K562 (cell line): ENCODE results near the gene TIMM50. TPM values are rescaled to one million over a fixed set of nuclear protein-coding genes. Genes with fewer than 3 reads are reported as not detected.
A peak's percentile ranks its signal among the peaks of the same experiment; 100 is the strongest.

Experiments
- ATAC-seq: fragments of 200-7000 bp; cut with Tn5 transposase; 3 replicates; pipeline ENCODE4 v1.9.1; 2020; ENCODE audit warnings: moderate library complexity
- BruUV-seq: library from RNA; stranded (reverse); fragments of 400-500 nt; replicated peaks from 2 replicates; lab custom pipeline; 2021; lab: Mats Ljungman, UMichigan
- CTCF ChIA-PET: fragments of 300-600 bp; formaldehyde crosslinking; extraction: SDS; loops from one replicate; lab custom pipeline; 2021; ENCODE audit warnings: low intra/inter-chr PET ratio; lab: Yijun Ruan, JAX
- POLR2A ChIA-PET: fragments of 300-600, 350-650 bp; sonication (Branson Sonifier 250); formaldehyde crosslinking; extraction: SDS; loops from one replicate; lab custom pipeline; 2021; ENCODE audit warnings: antibody characterized with exemption, inconsistent platforms; lab: Yijun Ruan, JAX
- DNase-seq, 4 experiments: peaks; one replicate each; pipeline versions ENCODE4 v3.0.0 to v3.0.0-alpha.2; 2011 to 2018; ENCODE audit warnings: low spot score in 3 of 4, mixed read lengths in 3 of 4; ENCODE audit errors: extremely low read depth in 1 of 4
- FAIRE-seq: peaks from 2 replicates; lab custom pipeline; 2011; peaks lifted over from hg19 to GRCh38; lab: Jason Lieb, UNC
- H2AFZ ChIP-seq: 2 replicates; pipeline ENCODE4 v1.6.0; 2011; ENCODE audit warnings: low read depth, low read length, control low read depth, inconsistent platforms
- H3K27ac ChIP-seq: fragments of 200-600 bp; 3 replicates; pipeline ENCODE4 v1.8.0; 2011; ENCODE audit warnings: low read depth, mild to moderate bottlenecking, control low read depth, inconsistent platforms, low read length, moderate library complexity, mixed read lengths; ENCODE audit errors: extremely low read depth
- H3K27me3 ChIP-seq, 2 experiments: fragments of 300-600 bp in 1 of 2; 2 replicates in 1 of 2; 3 replicates in 1 of 2; pipeline versions ENCODE4 v1.6.0 to v1.8.0; 2011; ENCODE audit warnings: inconsistent platforms in 2 of 2, low read length in 2 of 2, mild to moderate bottlenecking in 1 of 2, mixed read lengths in 1 of 2, moderate library complexity in 1 of 2; ENCODE audit not compliant: control insufficient read depth in 2 of 2, insufficient read depth in 2 of 2
- H3K36me3 ChIP-seq: fragments of 300-600 bp; 3 replicates; pipeline ENCODE4 v1.8.0; 2011; ENCODE audit warnings: mild to moderate bottlenecking, low read length, inconsistent platforms; ENCODE audit not compliant: control insufficient read depth, insufficient read depth
- H3K4me1 ChIP-seq, 2 experiments: fragments of 200-600 bp in 1 of 2; replicated peaks in 1 of 2; 2 replicates in 1 of 2; 3 replicates in 1 of 2; pipeline versions ENCODE4 v1.5.1 to v1.8.0; 2011; ENCODE audit warnings: inconsistent platforms in 2 of 2, low read length in 2 of 2, mild to moderate bottlenecking in 1 of 2, mixed read lengths in 1 of 2, moderate library complexity in 1 of 2; ENCODE audit not compliant: control insufficient read depth in 2 of 2, insufficient read depth in 2 of 2
- H3K4me2 ChIP-seq: 2 replicates; pipeline ENCODE4 v1.6.1; 2011; ENCODE audit warnings: low read length, control low read depth, inconsistent platforms, mixed read lengths; ENCODE audit not compliant: insufficient read depth
- H3K4me3 ChIP-seq: fragments of 200-600 bp; sonication (generic), shearing (Covaris generic); 2 replicates; pipeline ENCODE4 v1.5.1; 2016; ENCODE audit warnings: control low read depth, inconsistent platforms
- H3K79me2 ChIP-seq: fragments of 200-600 bp; 3 replicates; pipeline ENCODE4 v1.8.0; 2011; ENCODE audit warnings: low read length, inconsistent platforms; ENCODE audit not compliant: control insufficient read depth, insufficient read depth
- H3K9ac ChIP-seq, 2 experiments: 2 replicates each; pipeline versions ENCODE4 v1.6.0 to v1.6.1; 2011; ENCODE audit warnings: low read depth in 2 of 2, low read length in 2 of 2, control low read depth in 1 of 2, inconsistent platforms in 1 of 2, mild to moderate bottlenecking in 1 of 2, mixed read lengths in 1 of 2; ENCODE audit not compliant: insufficient read depth in 1 of 2
- H3K9me1 ChIP-seq: one replicate; pipeline ENCODE4 v1.6.0; 2011; ENCODE audit warnings: inconsistent platforms, mild to moderate bottlenecking, low read length, moderate library complexity; ENCODE audit not compliant: control insufficient read depth, insufficient read depth
- H3K9me3 ChIP-seq: replicated peaks from 2 replicates; pipeline ENCODE4 v1.5.1; 2011; ENCODE audit warnings: low read depth, low read length, inconsistent platforms; ENCODE audit not compliant: control insufficient read depth, insufficient read depth
- H4K20me1 ChIP-seq: replicated peaks from 2 replicates; pipeline ENCODE4 v1.6.1; 2011; ENCODE audit warnings: low read length, inconsistent platforms, mixed read lengths; ENCODE audit not compliant: control insufficient read depth, insufficient read depth
- ARNT ChIP-seq, 2 experiments: fragments of 450-650 bp; IDR thresholded peaks; 2 replicates each; pipeline ENCODE4 v1.6.1; 2016; ENCODE audit warnings: mild to moderate bottlenecking in 1 of 2
- HOXB6 ChIP-seq: fragments of 250-450 bp; sonication (Bioruptor Pico); IDR thresholded peaks from 2 replicates; pipeline ENCODE4 v1.5.1; 2022; ENCODE audit warnings: mild to moderate bottlenecking, borderline replicate concordance
- KAT7 ChIP-seq: sonication (generic); formaldehyde crosslinking; IDR thresholded peaks from 2 replicates; pipeline ENCODE4 v1.8.0; 2022; ENCODE audit warnings: missing genetic modification reagents, mild to moderate bottlenecking, borderline replicate concordance
- NFE2L1 ChIP-seq: fragments of 450-650 bp; IDR thresholded peaks from 2 replicates; pipeline ENCODE4 v1.6.1; 2016; ENCODE audit warnings: missing genetic modification characterization, low read depth, mild to moderate bottlenecking, missing compliant biosample characterization, moderate library complexity, borderline replicate concordance
- PHF8 ChIP-seq: fragments of 200-600 bp; sonication (generic); IDR thresholded peaks from 2 replicates; pipeline ENCODE4 v1.6.1; 2012; ENCODE audit warnings: mixed run types, mild to moderate bottlenecking, inconsistent platforms, low read length, moderate library complexity, borderline replicate concordance
- POLR3A ChIP-seq: IDR thresholded peaks from 2 replicates; pipeline ENCODE4 v1.6.1; 2011; ENCODE audit warnings: borderline replicate concordance, mild to moderate bottlenecking, moderate library complexity; ENCODE audit not compliant: insufficient read length, insufficient read depth; ENCODE audit errors: extremely low read depth
- RHOXF2B ChIP-seq: fragments of 250-450 bp; sonication (Bioruptor Pico); conservative IDR thresholded peaks from 2 replicates; pipeline ENCODE4 v1.5.1; 2021
- SAP30 ChIP-seq: fragments of 200-600 bp; sonication (generic); IDR thresholded peaks from 2 replicates; pipeline ENCODE4 v1.6.1; 2012; ENCODE audit warnings: borderline replicate concordance, low read depth, mild to moderate bottlenecking, moderate library complexity, low read length, control low read depth, inconsistent platforms; ENCODE audit not compliant: insufficient read depth, poor library complexity, severe bottlenecking
- TFAP4 ChIP-seq: sonication (generic); formaldehyde crosslinking; IDR thresholded peaks from 2 replicates; pipeline ENCODE4 v1.8.0; 2022; ENCODE audit warnings: missing genetic modification reagents, mild to moderate bottlenecking, moderate library complexity, borderline replicate concordance
- U2AF1 ChIP-seq: fragments of 200-400 bp; formaldehyde crosslinking; optimal IDR thresholded peaks from 2 replicates; pipeline ENCODE3; 2017; ENCODE audit warnings: mild to moderate bottlenecking, low read depth, low read length, moderate library complexity
- ZNF174 ChIP-seq: fragments of 250-450 bp; sonication (Bioruptor Pico); IDR thresholded peaks from 2 replicates; pipeline ENCODE4 v1.4.0; 2020; ENCODE audit warnings: mild to moderate bottlenecking
- ZNF23 ChIP-seq: fragments of 250-450 bp; sonication (Bioruptor Pico); IDR thresholded peaks from 2 replicates; pipeline ENCODE4 v1.4.0; 2020; ENCODE audit warnings: mild to moderate bottlenecking
- whole genome bisulfite sequencing: fragments of 100-300 bp; shearing (Covaris generic); methylation state at CpG from one replicate; pipeline ENCODE4 v1.1.6; 2016; ENCODE audit warnings: low coverage, mixed read lengths; ENCODE audit not compliant: insufficient coverage; ENCODE audit errors: missing lambda C conversion rate; 5-methylcytosine and 5-hydroxymethylcytosine counted together
- in situ Hi-C: fragments of 300-500 bp; cut with MboI; formaldehyde crosslinking; loops from 4 replicates; pipeline ENCODE4 v1.15.0; 2018; ENCODE audit warnings: inconsistent platforms, mixed read lengths
- intact Hi-C: fragments of 100-400 bp; cut with micrococcal nuclease; formaldehyde crosslinking; loops from 2 replicates; pipeline ENCODE4 v1.14.2; 2022
- polyA plus RNA-seq, 8 experiments: library from polyadenylated mRNA; depleted of rRNA in 4 of 8; stranded (reverse) in 5 of 8; unstranded in 3 of 8; fragments of >200 nt; fragmentation: Nextera tagmentation in 2 of 8; fragmentation: Illumina TruSeq in 1 of 8; extraction: Ambion mirVana in 2 of 8; extraction: Trizol in 1 of 8; gene quantifications; 2 replicates each; pipeline versions ENCODE4 v1.2.1 to v1.2.3, GENCODE V29; 2011 to 2014; ENCODE audit warnings: inconsistent platforms in 1 of 8, missing spikeins in 1 of 8
- total RNA-seq, 7 experiments: library from RNA; depleted of rRNA in 6 of 7; stranded (reverse); fragments of >200 nt in 6 of 7; fragmentation: Illumina TruSeq in 2 of 7; extraction: Trizol in 2 of 7; gene quantifications; 2 replicates each; pipeline versions ENCODE4 v1.2.1 to v1.2.3, GENCODE V29; 2011 to 2021; ENCODE audit warnings: low replicate concordance in 1 of 7
- TF ChIP-seq, protein P1 (sequence below): fragments of 250-450 bp; sonication (Bioruptor Pico); IDR thresholded peaks from 2 replicates; pipeline ENCODE4 v1.5.0; 2021; ENCODE audit warnings: mild to moderate bottlenecking, borderline replicate concordance
- TF ChIP-seq, protein P2 (sequence below): fragments of 450-650 bp; IDR thresholded peaks from 2 replicates; pipeline ENCODE4 v1.6.1; 2018; ENCODE audit warnings: mild to moderate bottlenecking, low read depth; ENCODE audit not compliant: partially characterized antibody

TIMM50 gene
- total and polyA plus RNA-seq, 9 of the 15 experiments (the other 6 are each of a cell fraction or from before 2014, with no cell fraction given) = 28.3 to 221 (median 170) TPM

DNA sequence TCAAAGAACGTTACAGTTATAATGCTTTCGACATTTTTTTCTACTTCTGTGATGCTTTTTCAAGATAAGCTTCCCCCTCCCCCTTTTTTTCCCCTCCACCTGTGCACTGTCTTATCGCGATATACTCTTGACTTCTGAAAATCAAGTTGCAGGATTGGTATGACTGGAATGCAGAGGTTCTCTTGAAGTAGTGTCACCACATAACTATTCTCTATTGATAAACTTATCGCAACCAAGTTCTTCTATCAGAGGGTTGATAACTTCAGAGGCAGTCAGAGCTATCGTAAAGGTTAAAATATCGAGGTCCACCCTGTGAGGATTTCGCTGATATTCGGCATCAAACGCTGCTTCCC is 58.5 kb downstream of the TIMM50 start (continued):
- TF ChIP-seq, protein P1, sequence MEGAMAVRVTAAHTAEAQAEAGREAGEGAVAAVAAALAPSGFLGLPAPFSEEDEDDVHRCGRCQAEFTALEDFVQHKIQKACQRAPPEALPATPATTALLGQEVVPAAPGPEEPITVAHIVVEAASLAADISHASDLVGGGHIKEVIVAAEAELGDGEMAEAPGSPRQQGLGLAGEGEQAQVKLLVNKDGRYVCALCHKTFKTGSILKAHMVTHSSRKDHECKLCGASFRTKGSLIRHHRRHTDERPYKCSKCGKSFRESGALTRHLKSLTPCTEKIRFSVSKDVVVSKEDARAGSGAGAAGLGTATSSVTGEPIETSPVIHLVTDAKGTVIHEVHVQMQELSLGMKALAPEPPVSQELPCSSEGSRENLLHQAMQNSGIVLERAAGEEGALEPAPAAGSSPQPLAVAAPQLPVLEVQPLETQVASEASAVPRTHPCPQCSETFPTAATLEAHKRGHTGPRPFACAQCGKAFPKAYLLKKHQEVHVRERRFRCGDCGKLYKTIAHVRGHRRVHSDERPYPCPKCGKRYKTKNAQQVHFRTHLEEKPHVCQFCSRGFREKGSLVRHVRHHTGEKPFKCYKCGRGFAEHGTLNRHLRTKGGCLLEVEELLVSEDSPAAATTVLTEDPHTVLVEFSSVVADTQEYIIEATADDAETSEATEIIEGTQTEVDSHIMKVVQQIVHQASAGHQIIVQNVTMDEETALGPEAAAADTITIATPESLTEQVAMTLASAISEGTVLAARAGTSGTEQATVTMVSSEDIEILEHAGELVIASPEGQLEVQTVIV (CRISPR knock-in tag) = no peak
- no peak for TF ChIP-seq PHF8

DNA sequence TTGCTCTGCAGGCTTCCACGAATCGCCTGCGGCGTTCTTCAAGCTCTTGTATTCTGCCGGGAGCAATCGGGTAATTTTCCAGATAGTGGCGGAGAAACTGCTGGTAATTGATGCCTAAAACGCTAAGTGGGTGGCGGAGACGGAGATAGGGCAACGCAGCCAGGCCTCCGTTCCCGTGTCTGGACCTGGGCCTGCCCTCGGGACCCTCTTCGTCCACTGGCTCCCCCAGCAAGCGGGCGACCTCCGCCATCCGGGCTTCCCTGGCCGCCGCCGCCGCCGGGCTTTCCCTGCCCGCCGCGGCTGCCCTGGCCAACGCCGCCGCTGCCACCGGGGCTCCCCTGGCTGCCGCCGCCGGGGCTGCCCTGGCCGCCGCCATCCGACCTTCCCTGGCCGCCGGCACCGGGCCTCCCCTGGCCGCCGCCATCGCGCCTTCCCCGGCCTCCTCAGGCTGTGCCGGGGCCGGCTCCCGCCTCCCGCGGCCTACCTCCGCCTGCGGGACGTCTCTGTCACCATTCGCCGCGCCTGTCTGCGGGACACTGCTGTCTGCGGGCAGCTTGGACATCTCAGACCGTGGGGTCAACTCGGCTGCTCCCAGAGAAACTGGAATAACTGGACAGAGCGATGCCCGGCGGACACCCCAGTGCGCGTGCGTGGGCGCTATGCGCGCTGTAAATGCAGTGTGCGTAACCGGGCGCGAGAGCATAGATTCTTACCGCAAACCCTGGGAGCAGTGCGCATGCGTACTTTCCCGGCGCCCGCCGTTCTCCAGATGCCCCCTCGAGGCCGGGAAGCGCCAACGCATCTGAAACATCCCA is 59.1 kb downstream of the TIMM50 start, which contains the start of gene EID2:
Gene EID2 (minus strand): TSS at position 644 of the 815 bp plus-strand sequence. CDS start 82 bp downstream, at position 562.
- POLR2A ChIA-PET = interaction anchor here (0.6 to 1.4 kb wide), 6 partner anchors 9 to 300 kb away, joined by 3 to 8 read pairs (median 4); partner anchors contain the start of gene RPS16
- in situ Hi-C loops = loop anchor here (5.0 kb wide), 1 partner anchor 97 kb away; no protein-coding TSS in a partner anchor
- H3K36me3 ChIP-seq = 0 out of 3 replicates have a peak, but pooled peaks cover 2% of the 10 kb centered on the region
- H3K9me3 ChIP-seq = no peaks in the 10 kb centered on the region
- WGBS = under 1% methylated on average over 78 of the region's 84 CpGs
- DNase-seq (peak; percentile 96 to 98 (median 96)), ATAC-seq (peak; percentile 98), FAIRE-seq (peak; percentile 99)
- no peaks in the 10 kb centered on the region for H4K20me1 ChIP-seq
- H3K4me2 ChIP-seq = peak within 1 kb of the TSS; percentile 92
- no TSS peak for BruUV-seq
- H3K79me2 ChIP-seq = peaks cover 17% of the 10 kb centered on the region
- intact Hi-C loops = no loop called here
- H3K9ac ChIP-seq = peak within 1 kb of the TSS; percentile 75 to 99
- peaks cover 3 to 8% of the 10 kb centered on the region in 2 experiments; a peak in 2 of 5 replicates for H3K4me1 ChIP-seq
- peak within 1 kb of the TSS; percentile 81 for H3K27ac ChIP-seq
- H3K27me3 ChIP-seq = peaks cover 3 to 7% of the 10 kb centered on the region in 2 experiments; a peak in 2 of 5 replicates
- H3K9me1 ChIP-seq = no peaks in the 10 kb centered on the region
- CTCF ChIA-PET = no interaction called here
- peak within 1 kb of the TSS; percentile 88 for H3K4me3 ChIP-seq
- peak within 1 kb of the TSS; percentile 98 for H2AFZ ChIP-seq
- TF ChIP-seq, protein P2, sequence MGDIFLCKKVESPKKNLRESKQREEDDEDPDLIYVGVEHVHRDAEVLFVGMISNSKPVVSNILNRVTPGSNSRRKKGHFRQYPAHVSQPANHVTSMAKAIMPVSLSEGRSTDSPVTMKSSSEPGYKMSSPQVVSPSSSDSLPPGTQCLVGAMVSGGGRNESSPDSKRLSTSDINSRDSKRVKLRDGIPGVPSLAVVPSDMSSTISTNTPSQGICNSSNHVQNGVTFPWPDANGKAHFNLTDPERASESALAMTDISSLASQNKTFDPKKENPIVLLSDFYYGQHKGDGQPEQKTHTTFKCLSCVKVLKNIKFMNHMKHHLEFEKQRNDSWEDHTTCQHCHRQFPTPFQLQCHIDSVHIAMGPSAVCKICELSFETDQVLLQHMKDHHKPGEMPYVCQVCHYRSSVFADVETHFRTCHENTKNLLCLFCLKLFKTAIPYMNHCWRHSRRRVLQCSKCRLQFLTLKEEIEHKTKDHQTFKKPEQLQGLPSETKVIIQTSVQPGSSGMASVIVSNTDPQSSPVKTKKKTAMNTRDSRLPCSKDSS = no peak
- TF ChIP-seq SAP30 (peak; percentile 32), KAT7 (CRISPR knock-in tag) (no peak), ZNF23 (CRISPR knock-in tag) (no peak), U2AF1 (no peak), NFE2L1 (tag) (no peak), RHOXF2B (no peak), HOXB6 (CRISPR knock-in tag) (no peak), TFAP4 (peak; percentile 39; the same call in 1 of the 2 replicates), ZNF174 (CRISPR knock-in tag) (no peak), POLR3A (no peak), ARNT (IDR thresholded peaks at IDR 0.05) (no peak)
